Measurements from ENCODE around the gene PLD3.

- no peak for TF ChIP-seq CTCF (optimal IDR thresholded peaks at IDR 0.05 in 1 of 3, IDR thresholded peaks at IDR 0.05 in 1 of 3, conservative IDR thresholded peaks at IDR 0.05 in 1 of 3; ENCODE audit: extremely low read depth in 1 of 3, insufficient read depth in 2 of 3, low read length in 3 of 3)
- no peak for TF ChIP-seq EZH2 (IDR thresholded peaks at IDR 0.05; ENCODE audit: low read length)
Measured at GRCh38 chr19:40315812-40316470, 32.6 kb upstream of the PLD3 start.
